GM19193 (cell line): Measurements from ENCODE around the gene SYT9.

Experiments
- POLR2A ChIP-seq: IDR thresholded peaks from 4 replicates; pipeline ENCODE4 v1.6.1; 2011; ENCODE audit not compliant: insufficient read depth, insufficient read length; ENCODE audit errors: extremely low read depth

Gene SYT9

DNA sequence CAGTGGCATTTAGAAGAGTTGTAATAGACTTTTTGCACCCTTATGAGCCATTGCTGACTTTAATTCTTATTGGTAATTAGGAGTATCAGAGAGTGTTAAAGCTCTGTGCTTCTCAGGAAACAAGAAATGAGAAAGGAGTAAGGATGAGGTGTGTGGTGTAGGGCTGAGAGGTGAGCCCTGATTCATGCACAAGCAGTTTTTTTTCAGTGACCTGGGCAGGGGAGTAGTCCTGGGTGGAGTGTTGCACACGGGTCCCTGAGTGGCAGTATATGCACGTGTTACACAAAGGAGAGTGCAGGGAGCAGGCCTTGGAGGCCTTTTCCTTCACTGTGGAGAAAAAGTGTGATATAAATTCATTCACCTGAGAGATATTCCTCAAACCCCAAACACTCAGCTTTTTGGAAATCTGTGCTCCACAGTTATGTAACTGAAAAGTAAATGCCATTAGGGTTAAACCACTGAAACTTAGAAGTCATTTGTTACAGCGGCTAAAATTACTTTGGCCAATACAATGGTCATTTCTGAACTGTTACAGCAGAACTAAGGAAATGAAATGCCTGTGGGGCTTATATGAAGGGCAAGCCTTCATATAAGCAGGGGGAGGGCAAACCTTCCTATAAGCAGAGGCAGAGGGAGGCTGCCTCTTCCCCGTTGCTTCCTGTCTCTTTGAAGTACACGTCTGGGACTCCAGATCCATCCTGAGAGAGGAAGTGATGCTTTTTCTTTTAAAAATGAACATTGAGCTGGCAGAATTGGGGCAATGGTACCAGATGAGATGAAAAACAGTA, 171.0 kb downstream of the SYT9 start:
- TF ChIP-seq POLR2A = no peak

- no peak for TF ChIP-seq POLR2A
Measured at GRCh38 chr11:7423946-7424345, 172.2 kb downstream of the SYT9 start.

- no peak for TF ChIP-seq POLR2A
Measured at GRCh38 chr11:7427733-7428132, 176.0 kb downstream of the SYT9 start.

GRCh38 chr11:7428196-7428595, 176.5 kb downstream of the SYT9 start:
- TF ChIP-seq POLR2A = no peak

- TF ChIP-seq POLR2A = no peak
Measured at GRCh38 chr11:7430496-7430895, 178.8 kb downstream of the SYT9 start.

DNA sequence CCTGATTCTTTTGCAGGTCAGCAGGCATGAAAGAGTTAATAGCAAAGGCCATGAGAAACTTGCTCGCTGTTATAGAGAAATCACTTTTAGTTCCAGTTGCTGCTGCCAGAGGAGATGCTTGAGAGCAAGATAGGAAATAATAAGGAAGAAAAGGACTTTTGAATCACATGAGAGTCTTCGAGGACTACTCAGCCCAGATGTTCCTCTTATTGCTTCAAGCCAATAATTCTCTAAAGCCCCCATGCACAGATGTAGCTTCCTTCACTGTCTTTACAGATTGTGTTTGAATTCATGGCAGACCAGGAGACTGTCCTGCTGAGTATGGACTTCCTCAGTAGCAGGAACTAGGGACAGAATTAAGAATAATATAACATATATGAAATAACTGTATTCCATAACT, 183.5 kb downstream of the SYT9 start:
- no peak for TF ChIP-seq POLR2A

GRCh38 chr11:7436146-7436545, 184.4 kb downstream of the SYT9 start:
- no peak for TF ChIP-seq POLR2A

GRCh38 chr11:7436657-7437056, 185.0 kb downstream of the SYT9 start:
- TF ChIP-seq POLR2A = no peak

GRCh38 chr11:7437696-7438095, 186.0 kb downstream of the SYT9 start:
- TF ChIP-seq POLR2A = no peak

- no peak for TF ChIP-seq POLR2A
Measured at GRCh38 chr11:7439746-7440320, 188.1 kb downstream of the SYT9 start.

- TF ChIP-seq POLR2A = no peak
Measured at GRCh38 chr11:7442588-7443215, 191.0 kb downstream of the SYT9 start.

DNA sequence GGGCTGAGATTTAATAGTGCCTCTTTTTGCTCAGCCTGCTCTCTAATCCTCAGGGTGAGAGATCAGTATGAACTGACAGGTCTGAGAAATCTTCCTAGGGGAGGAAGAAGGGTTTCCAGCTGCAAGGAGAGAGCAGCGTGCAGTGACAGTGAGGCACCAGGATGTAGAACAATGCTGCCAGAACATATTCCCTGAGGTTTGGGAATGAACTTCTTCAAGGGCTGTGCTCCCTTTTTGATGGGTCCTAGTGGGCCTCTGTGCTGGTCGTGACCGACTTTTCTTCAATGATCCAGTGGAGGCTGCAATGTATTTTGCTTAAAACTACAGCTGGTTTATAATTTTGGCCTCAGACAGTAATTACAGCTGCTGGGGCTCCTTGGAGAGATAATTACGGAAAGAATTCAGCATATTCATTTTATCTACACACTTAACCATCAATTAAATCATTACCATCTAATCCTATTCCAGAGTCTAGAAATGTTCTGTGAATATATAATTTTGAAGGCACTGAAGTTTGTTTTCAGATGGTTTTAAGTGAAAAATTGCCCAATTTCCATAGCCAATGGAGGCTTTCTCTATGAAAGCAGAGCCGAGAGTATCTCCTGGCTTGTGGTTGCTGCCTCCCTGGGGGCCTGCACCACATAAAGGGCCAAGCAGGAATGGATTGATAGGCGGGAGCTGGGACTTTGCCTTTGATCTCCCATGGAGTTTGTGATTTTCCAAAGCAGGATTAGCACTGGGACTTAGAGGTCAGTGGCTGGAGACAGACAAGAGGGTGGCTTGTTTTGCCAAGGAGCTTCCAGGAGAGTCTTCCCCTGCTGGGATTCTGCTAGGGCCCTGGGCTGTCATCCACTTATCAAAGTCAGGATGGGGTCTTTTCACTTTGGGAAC, 192.6 kb downstream of the SYT9 start:
- TF ChIP-seq POLR2A = no peak

- no peak for TF ChIP-seq POLR2A
Measured at GRCh38 chr11:7445564-7445963, 193.9 kb downstream of the SYT9 start.

DNA sequence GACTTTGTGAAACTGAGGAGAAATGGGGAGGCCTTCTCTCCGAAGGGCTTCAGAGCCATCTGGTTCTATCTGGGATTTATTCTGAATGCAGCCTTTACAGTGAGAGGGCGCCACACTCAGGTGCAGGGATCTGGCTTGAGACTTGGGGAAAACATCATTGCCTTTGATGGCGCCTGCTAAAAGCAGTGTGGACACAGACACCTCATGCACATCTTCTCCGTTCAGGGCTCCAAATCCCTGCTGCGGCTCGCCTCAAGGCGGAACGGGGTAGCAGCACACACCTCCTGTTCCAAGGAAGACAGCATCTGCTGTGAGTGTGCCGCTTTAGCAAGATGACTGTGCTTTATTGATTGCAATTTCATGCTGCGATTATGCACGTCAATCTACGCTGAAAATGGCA, 196.5 kb downstream of the SYT9 start:
- no peak for TF ChIP-seq POLR2A

- TF ChIP-seq POLR2A = no peak
Measured at GRCh38 chr11:7449211-7449840, 197.6 kb downstream of the SYT9 start.
